ENCODE results near the gene LRP1-AS. TPM values are rescaled to one million over a fixed set of nuclear protein-coding genes. Genes with fewer than 3 reads are reported as not detected.

Gene LRP1-AS
- total RNA-seq, 6 experiments from 2014 or later, result not detected

GRCh38 chr12:57178213-57178612 is 30.8 kb upstream of the LRP1-AS start:
- peak in 2 of 3 donors; percentile 17 to 53 for DNase-seq
- Histone ChIP-seq H3K27ac (no peak overlapping the region), H3K9me3 (no peaks in the 10 kb centered on the region), H3K27me3 (no peaks in the 10 kb centered on the region), H3K36me3 (peaks cover 0 to 95% (median 65%) of the 10 kb centered on the region in 4 donors), H3K4me1 (no peaks in the 10 kb centered on the region), H3K4me3 (no peak overlapping the region)
- intact Hi-C loops (cut with DNase I), result no loop called here
- WGBS (ENCODE audit: insufficient coverage, low coverage, low lambda C conversion rate, missing lambda C conversion rate), result no CpG with 5 or more reads among the region's 14 CpGs
- ATAC-seq, result no peak
- TF ChIP-seq POLR2A (IDR thresholded peaks at IDR 0.05) (no peak), CTCF (IDR thresholded peaks at IDR 0.05) (no peak)

- Histone ChIP-seq H3K4me1 (no peaks in the 10 kb centered on the region), H3K27me3 (no peaks in the 10 kb centered on the region), H3K4me3 (no peak overlapping the region), H3K36me3 (peaks cover 0 to 97% (median 67%) of the 10 kb centered on the region in 4 donors), H3K9me3 (no peaks in the 10 kb centered on the region), H3K27ac (no peak overlapping the region)
- no peak for TF ChIP-seq POLR2A (IDR thresholded peaks at IDR 0.05)
- no peak for TF ChIP-seq CTCF (IDR thresholded peaks at IDR 0.05)
- 81% methylated on average over 5 of the region's 16 CpGs for WGBS (ENCODE audit: insufficient coverage, low coverage, low lambda C conversion rate, missing lambda C conversion rate)
- intact Hi-C loops (cut with DNase I), result no loop called here
- ATAC-seq, result no peak
- peak in 2 of 3 donors; percentile 20 to 57 for DNase-seq
Observed at GRCh38 chr12:57177354-57177753, 29.9 kb upstream of the LRP1-AS start.

DNA sequence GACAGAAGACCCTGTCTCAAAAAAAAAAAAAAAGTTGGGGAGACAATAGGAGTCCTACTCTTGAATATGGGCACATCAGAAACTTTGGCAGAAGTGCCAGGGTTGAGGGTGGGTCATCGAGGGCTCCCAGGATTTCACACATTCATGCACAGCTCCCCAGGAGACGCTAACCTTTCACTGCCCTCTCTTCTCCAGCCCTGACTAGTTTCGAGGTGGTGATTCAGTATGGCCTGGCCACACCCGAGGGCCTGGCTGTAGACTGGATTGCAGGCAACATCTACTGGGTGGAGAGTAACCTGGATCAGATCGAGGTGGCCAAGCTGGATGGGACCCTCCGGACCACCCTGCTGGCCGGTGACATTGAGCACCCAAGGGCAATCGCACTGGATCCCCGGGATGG is 29.4 kb upstream of the LRP1-AS start:
- intact Hi-C loops (cut with DNase I), result no loop called here
- 80% methylated on average over 1 of the region's 9 CpGs for WGBS (ENCODE audit: insufficient coverage, low coverage, low lambda C conversion rate, missing lambda C conversion rate)

GRCh38 chr12:57176139-57176477 is 28.7 kb upstream of the LRP1-AS start:
- Histone ChIP-seq H3K27ac (no peak overlapping the region), H3K4me3 (no peak overlapping the region), H3K27me3 (no peaks in the 10 kb centered on the region), H3K9me3 (no peaks in the 10 kb centered on the region), H3K4me1 (no peaks in the 10 kb centered on the region), H3K36me3 (peaks cover 0 to 92% (median 65%) of the 10 kb centered on the region in 4 donors)
- intact Hi-C loops (cut with DNase I), result no loop called here
- DNase-seq (no peak), ATAC-seq (no peak)
- 80% methylated on average over 1 of the region's 9 CpGs for WGBS (ENCODE audit: insufficient coverage, low coverage, low lambda C conversion rate, missing lambda C conversion rate)
- no peak for TF ChIP-seq POLR2A (IDR thresholded peaks at IDR 0.05)
- no peak for TF ChIP-seq CTCF (IDR thresholded peaks at IDR 0.05)

More for the DNA sequence above, 29.4 kb upstream of the LRP1-AS start:
- Histone ChIP-seq H3K9me3 (no peaks in the 10 kb centered on the region), H3K4me3 (no peak overlapping the region), H3K4me1 (no peaks in the 10 kb centered on the region), H3K36me3 (peaks cover 0 to 95% (median 65%) of the 10 kb centered on the region in 4 donors), H3K27ac (no peak overlapping the region), H3K27me3 (no peaks in the 10 kb centered on the region)
- peak in 1 of 3 donors; percentile 19 for DNase-seq
- TF ChIP-seq CTCF (IDR thresholded peaks at IDR 0.05) (no peak), POLR2A (IDR thresholded peaks at IDR 0.05) (no peak)
- ATAC-seq, result no peak
